BLaER1 (cell line): ENCODE results near the gene DTX3.

ENCODE experiments used
- H3K27ac ChIP-seq: shearing (Covaris generic); formaldehyde crosslinking; 2 replicates; pipeline ENCODE4 v1.8.1; 2022
- H3K27me3 ChIP-seq: shearing (Covaris generic); formaldehyde crosslinking; 2 replicates; pipeline ENCODE4 v1.8.1; 2022
- H3K36me3 ChIP-seq: shearing (Covaris generic); formaldehyde crosslinking; 2 replicates; pipeline ENCODE4 v1.8.1; 2022
- H3K4me1 ChIP-seq: shearing (Covaris generic); formaldehyde crosslinking; 2 replicates; pipeline ENCODE4 v1.8.1; 2022
- H3K4me2 ChIP-seq: shearing (Covaris generic); formaldehyde crosslinking; 2 replicates; pipeline ENCODE4 v1.8.1; 2022
- H3K4me3 ChIP-seq: shearing (Covaris generic); formaldehyde crosslinking; 2 replicates; pipeline ENCODE4 v1.8.1; 2022
- H3K9ac ChIP-seq: shearing (Covaris generic); formaldehyde crosslinking; 2 replicates; pipeline ENCODE4 v1.8.1; 2022
- H3K9me3 ChIP-seq: shearing (Covaris generic); formaldehyde crosslinking; 2 replicates; pipeline ENCODE4 v1.8.1; 2022
- H4K20me1 ChIP-seq: shearing (Covaris generic); formaldehyde crosslinking; 2 replicates; pipeline ENCODE4 v1.8.1; 2022
- Cebpa-rat ChIP-seq: shearing (Covaris generic); IDR thresholded peaks from 2 replicates; pipeline ENCODE4 v1.8.1; 2022

DTX3 gene

GRCh38 chr12:57658890-57659289 is 54.3 kb downstream of the DTX3 start:
- Histone ChIP-seq H3K4me1 (no peaks in the 10 kb centered on the region), H3K27ac (no peak overlapping the region), H3K9ac (no peak overlapping the region), H3K4me3 (no peak overlapping the region), H3K9me3 (peaks cover 74% of the 10 kb centered on the region), H4K20me1 (no peaks in the 10 kb centered on the region), H3K4me2 (no peak overlapping the region), H3K27me3 (no peaks in the 10 kb centered on the region), H3K36me3 (no peaks in the 10 kb centered on the region)
- TF ChIP-seq Cebpa-rat: no peak
